Stimulated activated effector memory CD8-positive, alpha-beta T cell treated with anti-CD3 and anti-CD28 coated beads, Interleukin-12 subunit alpha, Interleukin-12 subunit beta, amount 100 ng/mL, for 72 hours (primary cell): ENCODE data around the gene MAGEF1.

Experiments
- ATAC-seq: fragments of 150-1000 bp; cut with Tn5 transposase; 2 replicates; pipeline ENCODE4 v1.10.0; 2021
- DNase-seq, 2 donors: peaks; one replicate each; pipeline ENCODE4 v3.0.0; 2021 to 2022; ENCODE audit warnings: low spot score in 2 of 2
- H3K27ac Mint-ChIP-seq: one replicate; pipeline ENCODE4 v1.8.0; 2022; ENCODE audit warnings: mild to moderate bottlenecking, mixed read lengths
- H3K36me3 Mint-ChIP-seq: one replicate; pipeline ENCODE4 v1.8.0; 2022; ENCODE audit warnings: mild to moderate bottlenecking, mixed read lengths
- H3K4me1 Mint-ChIP-seq: one replicate; pipeline ENCODE4 v1.8.0; 2022; ENCODE audit warnings: mixed read lengths
- H3K4me3 Mint-ChIP-seq: one replicate; pipeline ENCODE4 v1.8.0; 2022; ENCODE audit warnings: mild to moderate bottlenecking, mixed read lengths
- H3K9me3 Mint-ChIP-seq: one replicate; pipeline ENCODE4 v1.8.0; 2022; ENCODE audit warnings: mixed read lengths

The MAGEF1 gene

DNA sequence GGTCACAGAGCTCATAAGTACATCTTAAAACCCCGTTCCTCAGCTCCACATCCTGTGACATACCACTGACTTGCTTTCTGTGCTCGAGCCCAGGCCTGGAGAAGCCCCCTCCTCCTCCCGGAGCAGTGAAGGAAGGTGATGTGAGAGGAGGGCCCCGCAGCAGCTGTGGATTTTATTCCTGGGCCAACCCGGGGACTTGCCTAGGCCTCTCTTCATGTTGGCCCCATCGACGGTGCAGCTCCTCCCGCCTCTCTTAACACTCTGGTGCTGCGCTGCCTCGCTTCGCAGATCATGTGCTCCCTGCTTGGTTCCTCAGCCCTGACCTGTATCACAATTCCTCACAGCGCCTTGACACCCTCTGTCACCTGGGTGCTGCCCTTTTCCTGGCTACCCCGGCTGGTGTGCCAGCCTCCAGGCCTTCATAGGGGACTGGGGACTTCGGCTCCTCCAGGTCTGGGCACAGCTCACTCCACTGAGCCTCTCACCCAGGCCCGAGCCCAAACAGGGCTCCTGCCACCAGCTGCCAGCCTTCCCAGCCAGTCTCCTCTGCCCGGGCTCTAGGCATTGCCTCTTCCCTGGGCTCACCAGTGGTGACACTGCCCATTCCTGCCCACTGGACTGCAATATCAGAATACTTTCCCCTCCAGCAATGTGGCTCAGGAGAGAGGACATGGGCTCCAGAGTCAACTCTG lies 21.5 kb downstream of the MAGEF1 start:
- Mint-ChIP-seq H3K36me3 (no peaks in the 10 kb centered on the region), H3K4me1 (no peaks in the 10 kb centered on the region), H3K27ac (no peak overlapping the region), H3K4me3 (no peak overlapping the region), H3K9me3 (no peaks in the 10 kb centered on the region)
- DNase-seq (no peak), ATAC-seq (peak; percentile 4)

DNA sequence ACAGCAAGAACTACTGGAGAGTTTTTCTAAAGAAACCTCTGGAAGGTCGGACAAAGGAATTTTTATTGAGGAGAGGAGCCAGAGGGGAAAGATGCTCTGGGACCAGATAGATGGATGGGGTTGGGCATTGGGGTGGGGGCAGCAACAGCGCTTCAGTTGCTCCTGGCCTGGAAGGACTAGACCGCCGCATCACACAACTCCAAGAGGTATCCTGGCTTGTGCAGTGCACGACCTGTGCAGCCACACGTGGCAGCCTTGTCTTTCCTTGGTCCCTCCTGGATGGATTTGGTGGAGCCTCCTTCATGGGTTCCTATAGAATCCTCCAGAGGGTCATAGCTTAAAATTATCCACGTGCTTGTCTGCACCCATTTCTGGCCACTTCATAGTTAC lies 23.0 kb downstream of the MAGEF1 start:
- DNase-seq (no peak), ATAC-seq (no peak)
- H3K4me1 Mint-ChIP-seq = no peaks in the 10 kb centered on the region
- no peaks in the 10 kb centered on the region for H3K36me3 Mint-ChIP-seq
- H3K4me3 Mint-ChIP-seq = no peak overlapping the region
- no peaks in the 10 kb centered on the region for H3K9me3 Mint-ChIP-seq
- H3K27ac Mint-ChIP-seq = no peak overlapping the region

DNA sequence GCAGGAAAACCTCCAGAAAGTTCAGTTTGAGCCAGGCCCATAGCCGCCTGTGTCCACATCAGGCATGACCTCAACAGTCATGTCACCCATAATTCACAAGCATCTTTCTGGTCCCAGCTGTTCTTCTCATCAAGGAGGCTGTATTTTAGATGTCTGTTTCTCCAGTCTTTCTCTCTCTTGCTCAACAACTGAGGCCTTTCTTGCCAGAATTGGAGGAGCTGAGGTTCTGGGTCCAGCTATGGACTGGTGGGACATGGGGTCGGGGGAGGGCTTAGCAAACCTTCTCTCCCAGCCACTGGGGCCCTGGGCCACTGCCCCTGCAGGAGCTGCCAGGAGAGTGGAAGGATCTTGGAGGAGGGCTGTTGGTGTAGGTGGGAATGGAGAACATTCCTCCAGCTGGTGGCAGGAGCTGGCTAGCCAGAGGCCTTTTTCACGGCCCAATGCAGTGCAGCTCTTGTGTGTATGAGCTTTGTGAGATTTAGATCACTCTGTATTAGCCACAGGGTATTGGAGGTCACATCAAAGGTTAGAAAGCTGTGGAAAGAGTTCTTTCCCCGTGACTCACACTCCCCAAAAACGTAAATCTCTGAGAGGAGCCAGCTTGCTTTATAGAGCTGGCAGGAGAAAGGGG lies 23.5 kb downstream of the MAGEF1 start:
- no peaks in the 10 kb centered on the region for H3K9me3 Mint-ChIP-seq
- ATAC-seq (no peak), DNase-seq (no peak)
- no peaks in the 10 kb centered on the region for H3K36me3 Mint-ChIP-seq
- no peaks in the 10 kb centered on the region for H3K4me1 Mint-ChIP-seq
- H3K27ac Mint-ChIP-seq = no peak overlapping the region
- no peak overlapping the region for H3K4me3 Mint-ChIP-seq

GRCh38 chr3:184687363-184688015 lies 24.4 kb downstream of the MAGEF1 start:
- Mint-ChIP-seq H3K36me3 (no peaks in the 10 kb centered on the region), H3K4me3 (no peak overlapping the region), H3K4me1 (no peaks in the 10 kb centered on the region), H3K27ac (no peak overlapping the region), H3K9me3 (no peaks in the 10 kb centered on the region)
- DNase-seq (no peak), ATAC-seq (no peak)

GRCh38 chr3:184685646-184686045 lies 26.2 kb downstream of the MAGEF1 start:
- Mint-ChIP-seq H3K4me1 (no peaks in the 10 kb centered on the region), H3K36me3 (no peaks in the 10 kb centered on the region), H3K9me3 (no peaks in the 10 kb centered on the region), H3K4me3 (no peak overlapping the region), H3K27ac (no peak overlapping the region)
- no peak for ATAC-seq
- DNase-seq = no peak

DNA sequence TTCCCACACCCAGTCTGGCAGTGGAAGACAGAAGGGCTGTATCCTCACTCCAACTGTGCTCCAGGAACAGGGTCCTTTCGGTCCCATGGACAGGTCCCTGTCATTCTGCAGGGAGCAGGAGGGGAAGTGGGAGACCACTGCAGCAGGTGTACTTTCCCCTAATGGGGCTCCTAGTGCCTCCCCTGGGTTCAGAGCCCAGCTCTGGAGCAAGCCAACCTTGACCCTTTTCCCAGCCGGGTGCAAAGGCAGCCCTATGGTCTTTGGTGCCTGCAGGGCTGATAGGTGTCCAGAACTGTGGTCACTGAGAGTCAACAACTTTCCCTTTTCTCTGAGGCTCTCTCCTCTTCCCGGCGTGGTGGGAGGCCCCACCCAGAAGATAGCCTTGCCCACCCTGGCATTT lies 26.8 kb downstream of the MAGEF1 start:
- H3K9me3 Mint-ChIP-seq = no peaks in the 10 kb centered on the region
- no peaks in the 10 kb centered on the region for H3K4me1 Mint-ChIP-seq
- no peak overlapping the region for H3K4me3 Mint-ChIP-seq
- no peak overlapping the region for H3K27ac Mint-ChIP-seq
- no peaks in the 10 kb centered on the region for H3K36me3 Mint-ChIP-seq
- DNase-seq (no peak), ATAC-seq (no peak)

GRCh38 chr3:184683900-184684560 lies 27.8 kb downstream of the MAGEF1 start:
- Mint-ChIP-seq H3K4me1 (no peaks in the 10 kb centered on the region), H3K9me3 (no peaks in the 10 kb centered on the region), H3K36me3 (no peaks in the 10 kb centered on the region), H3K4me3 (no peak overlapping the region), H3K27ac (no peak overlapping the region)
- DNase-seq = no peak
- no peak for ATAC-seq

DNA sequence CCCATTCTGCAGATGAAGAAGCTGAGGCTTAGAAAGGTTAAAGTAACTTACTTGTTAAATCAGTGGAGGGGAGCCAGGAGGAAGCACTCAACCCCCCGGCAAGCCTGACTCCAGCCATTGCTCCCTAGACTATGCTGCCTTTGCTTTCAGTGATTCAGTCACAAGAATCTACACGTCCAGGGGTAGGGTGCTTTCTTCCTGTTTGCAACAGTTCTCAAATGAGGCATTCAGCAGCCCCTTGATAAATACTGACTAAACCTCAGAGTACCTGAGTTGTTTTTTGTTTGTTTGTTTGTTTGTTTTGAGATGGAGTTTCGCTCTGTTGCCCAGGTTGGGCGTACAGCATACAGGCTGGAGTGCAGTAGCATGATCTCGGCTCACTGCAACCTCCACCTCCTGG lies 28.6 kb downstream of the MAGEF1 start:
- Mint-ChIP-seq H3K36me3 (no peaks in the 10 kb centered on the region), H3K4me1 (no peaks in the 10 kb centered on the region), H3K9me3 (no peaks in the 10 kb centered on the region), H3K27ac (no peak overlapping the region), H3K4me3 (no peak overlapping the region)
- DNase-seq (no peak), ATAC-seq (no peak)

DNA sequence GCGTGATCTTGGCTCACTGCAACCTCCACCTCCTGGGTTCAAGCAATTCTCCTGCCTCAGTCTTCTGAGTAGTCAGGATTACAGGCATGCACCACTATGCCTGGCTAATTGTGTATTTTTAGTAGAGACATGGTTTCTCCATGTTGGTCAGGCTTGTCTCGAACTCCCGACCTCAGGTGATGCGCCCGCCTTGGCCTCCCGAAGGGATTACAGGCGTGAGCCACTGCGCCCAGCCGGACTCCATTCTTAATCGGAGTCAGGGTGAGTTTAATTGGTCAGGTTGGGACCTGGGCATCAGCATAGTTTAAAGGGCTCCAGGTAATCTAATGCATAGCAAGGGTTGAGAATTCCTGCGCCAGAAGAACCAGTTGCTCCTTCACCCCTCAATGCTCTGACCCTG lies 29.2 kb downstream of the MAGEF1 start:
- ATAC-seq (no peak), DNase-seq (no peak)
- H3K4me1 Mint-ChIP-seq = no peaks in the 10 kb centered on the region
- no peaks in the 10 kb centered on the region for H3K36me3 Mint-ChIP-seq
- no peak overlapping the region for H3K27ac Mint-ChIP-seq
- H3K9me3 Mint-ChIP-seq = no peaks in the 10 kb centered on the region
- no peak overlapping the region for H3K4me3 Mint-ChIP-seq

GRCh38 chr3:184680385-184681345 lies 31.2 kb downstream of the MAGEF1 start:
- H3K4me1 Mint-ChIP-seq = no peaks in the 10 kb centered on the region
- H3K4me3 Mint-ChIP-seq = no peak overlapping the region
- H3K27ac Mint-ChIP-seq = no peak overlapping the region
- peaks cover 6% of the 10 kb centered on the region for H3K36me3 Mint-ChIP-seq
- H3K9me3 Mint-ChIP-seq = no peaks in the 10 kb centered on the region
- no peak for DNase-seq
- no peak for ATAC-seq

GRCh38 chr3:184679056-184679816 lies 32.6 kb downstream of the MAGEF1 start:
- Mint-ChIP-seq H3K27ac (no peak overlapping the region), H3K36me3 (peaks cover 6% of the 10 kb centered on the region), H3K9me3 (no peaks in the 10 kb centered on the region), H3K4me3 (no peak overlapping the region), H3K4me1 (no peaks in the 10 kb centered on the region)
- no peak for ATAC-seq
- DNase-seq = no peak

DNA sequence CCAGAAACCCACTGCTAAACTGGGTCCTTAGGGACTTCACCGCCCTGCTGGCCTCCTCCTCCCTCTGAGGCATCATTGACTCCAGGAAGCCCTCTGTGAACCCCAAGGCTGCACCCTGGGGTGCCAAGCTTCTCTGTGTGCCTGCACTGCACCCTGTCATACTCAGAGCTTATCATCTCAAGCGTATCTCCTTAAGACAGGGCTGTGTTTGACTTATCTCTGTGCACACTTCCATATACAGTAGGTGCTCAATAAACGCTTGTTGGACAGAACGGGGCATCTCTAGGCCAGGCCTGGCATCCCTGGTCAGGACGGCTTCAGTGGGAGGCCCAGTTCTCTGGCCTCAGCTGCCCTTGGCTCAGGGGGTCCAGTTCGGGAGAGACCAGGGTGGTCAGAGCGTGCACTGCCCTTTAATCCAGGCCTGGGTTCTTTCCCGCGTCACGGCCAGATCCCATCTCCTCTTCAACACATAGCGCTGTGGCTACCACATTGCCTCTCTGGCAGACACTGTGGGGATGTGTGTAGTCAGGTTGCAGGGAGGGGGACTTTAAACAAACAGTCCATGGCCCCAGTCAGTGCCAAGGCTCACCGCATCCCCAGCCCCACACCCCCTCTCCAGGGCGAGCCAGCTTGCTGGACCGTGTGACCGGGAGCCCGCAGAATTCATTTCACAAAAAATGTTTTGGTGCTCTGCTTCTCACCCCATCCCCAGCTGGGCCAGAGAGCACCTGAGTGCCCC lies 33.4 kb downstream of the MAGEF1 start:
- peaks cover 6% of the 10 kb centered on the region for H3K36me3 Mint-ChIP-seq
- no peak overlapping the region for H3K4me3 Mint-ChIP-seq
- H3K27ac Mint-ChIP-seq = no peak overlapping the region
- ATAC-seq = no peak
- no peaks in the 10 kb centered on the region for H3K9me3 Mint-ChIP-seq
- DNase-seq = no peak
- H3K4me1 Mint-ChIP-seq = no peaks in the 10 kb centered on the region

- Mint-ChIP-seq H3K4me3 (no peak overlapping the region), H3K36me3 (peaks cover 6% of the 10 kb centered on the region), H3K9me3 (no peaks in the 10 kb centered on the region), H3K4me1 (no peaks in the 10 kb centered on the region), H3K27ac (no peak overlapping the region)
- DNase-seq = no peak
- ATAC-seq = no peak
Measured at GRCh38 chr3:184677344-184678316, 34.2 kb downstream of the MAGEF1 start.
